22Rv1 (cell line): Measurements from ENCODE around the gene SPRR2B.

ENCODE experiments used
- CTCF ChIP-seq: fragments of 450-650 bp; IDR thresholded peaks from 2 replicates; pipeline ENCODE4 v1.5.1; 2017; ENCODE audit warnings: mild to moderate bottlenecking
- ZFX ChIP-seq: fragments of 450-650 bp; IDR thresholded peaks from 2 replicates; pipeline ENCODE4 v1.6.1; 2017; ENCODE audit warnings: antibody characterized with exemption, borderline replicate concordance

- TF ChIP-seq CTCF (no peak), ZFX (no peak)
These were observed 49.5 kb upstream of the SPRR2B start for GRCh38 chr1:153120945-153121344.
